OCI-LY7 (cell line): ENCODE data around the gene DLEC1. TPM values are rescaled to one million over a fixed set of nuclear protein-coding genes. Genes with fewer than 3 reads are reported as not detected.

Experiments used
- BruUV-seq: library from RNA; stranded (reverse); fragments of 400-500 nt; replicated peaks from 2 replicates; lab custom pipeline; 2021; lab: Mats Ljungman, UMichigan
- CTCF ChIA-PET: fragments of 300-600 bp; sonication (Branson Sonifier 250); formaldehyde crosslinking; loops from one replicate; lab custom pipeline; 2022; ENCODE audit warnings: antibody characterized with exemption; ENCODE audit not compliant: unreplicated experiment; lab: Charles Lee
- POLR2A ChIA-PET: fragments of 300-600 bp; sonication (Branson Sonifier 250); formaldehyde crosslinking; loops from one replicate; lab custom pipeline; 2022; ENCODE audit warnings: antibody characterized with exemption; lab: Charles Lee
- DNase-seq: peaks from one replicate; pipeline ENCODE4 v3.0.0-alpha.2; 2015; ENCODE audit warnings: low spot score
- H2AFZ ChIP-seq: fragments of 200-600 bp; sonication (generic), shearing (Covaris generic); 2 replicates; pipeline ENCODE4 v1.6.1; 2014; ENCODE audit warnings: mild to moderate bottlenecking, antibody characterized with exemption, low read length, moderate library complexity
- H3K27ac ChIP-seq: fragments of 200-600 bp; sonication (generic); 2 replicates; pipeline ENCODE4 v1.5.1; 2014; ENCODE audit warnings: mixed run types, low read depth, mild to moderate bottlenecking, moderate library complexity, low read length, inconsistent platforms; ENCODE audit not compliant: poor library complexity, severe bottlenecking
- H3K36me3 ChIP-seq: fragments of 200-600 bp; sonication (generic); 2 replicates; pipeline ENCODE4 v1.6.1; 2014; ENCODE audit warnings: mild to moderate bottlenecking, antibody characterized with exemption, low read length, moderate library complexity, mixed read lengths; ENCODE audit not compliant: insufficient read depth
- H3K4me1 ChIP-seq: fragments of 200-600 bp; sonication (generic); 2 replicates; pipeline ENCODE4 v1.5.1; 2014; ENCODE audit warnings: mild to moderate bottlenecking, low read length; ENCODE audit not compliant: insufficient read depth, poor library complexity, severe bottlenecking
- H3K4me2 ChIP-seq: fragments of 200-600 bp; sonication (generic); 2 replicates; pipeline ENCODE4 v1.6.1; 2014; ENCODE audit warnings: mild to moderate bottlenecking, low read length
- H3K4me3 ChIP-seq: fragments of 200-600 bp; sonication (generic); 2 replicates; pipeline ENCODE4 v1.5.1; 2014; ENCODE audit warnings: mild to moderate bottlenecking, low read depth, low read length; ENCODE audit not compliant: poor library complexity, severe bottlenecking
- H3K79me2 ChIP-seq: fragments of 200-600 bp; sonication (generic); 2 replicates; pipeline ENCODE4 v1.6.1; 2016; ENCODE audit warnings: low read depth, mild to moderate bottlenecking, low read length, moderate library complexity, mixed read lengths; ENCODE audit not compliant: insufficient read depth
- H3K9me2 ChIP-seq: fragments of 200-600 bp; sonication (generic); 2 replicates; pipeline ENCODE4 v1.6.1; 2016; ENCODE audit warnings: mild to moderate bottlenecking, low read length, mixed read lengths; ENCODE audit not compliant: insufficient read depth
- H3K9me3 ChIP-seq: fragments of 200-600 bp; sonication (generic); 2 replicates; pipeline ENCODE4 v1.6.1; 2014; ENCODE audit warnings: mild to moderate bottlenecking, mixed run types, low read length, mixed read lengths
- H4K20me1 ChIP-seq: fragments of 200-600 bp; sonication (generic); 2 replicates; pipeline ENCODE4 v1.6.1; 2014; ENCODE audit warnings: mild to moderate bottlenecking, antibody characterized with exemption, low read length, moderate library complexity, mixed read lengths; ENCODE audit not compliant: insufficient read depth
- EZH2phosphoT487 ChIP-seq: fragments of 200-600 bp; sonication (generic); IDR thresholded peaks from 2 replicates; pipeline ENCODE4 v1.6.1; 2018; ENCODE audit warnings: low read depth, borderline replicate concordance, mild to moderate bottlenecking, mixed run types, antibody characterized with exemption, low read length, moderate library complexity, mixed read lengths
- intact Hi-C: fragments of 100-400 bp; cut with micrococcal nuclease; formaldehyde crosslinking; loops from one replicate; pipeline ENCODE4 v1.10.0; 2022; ENCODE audit not compliant: unreplicated experiment
- total RNA-seq, 2 experiments: library from RNA; depleted of rRNA in 1 of 2; stranded (reverse); fragments of >200 nt in 1 of 2; shearing (Covaris generic) in 1 of 2; gene quantifications; 2 replicates each; pipeline ENCODE4 v1.2.3, GENCODE V29; 2014 to 2022
- TF ChIP-seq, protein P1 (sequence below): fragments of 200-600 bp; sonication (generic); conservative IDR thresholded peaks from 2 replicates; pipeline ENCODE4 v1.5.1; 2014; ENCODE audit warnings: mild to moderate bottlenecking, antibody characterized with exemption, low read length, moderate library complexity, mixed read lengths

DLEC1 gene
- total RNA-seq, 2 experiments from 2014 or later: 0.13 TPM; not detected in 1

DNA sequence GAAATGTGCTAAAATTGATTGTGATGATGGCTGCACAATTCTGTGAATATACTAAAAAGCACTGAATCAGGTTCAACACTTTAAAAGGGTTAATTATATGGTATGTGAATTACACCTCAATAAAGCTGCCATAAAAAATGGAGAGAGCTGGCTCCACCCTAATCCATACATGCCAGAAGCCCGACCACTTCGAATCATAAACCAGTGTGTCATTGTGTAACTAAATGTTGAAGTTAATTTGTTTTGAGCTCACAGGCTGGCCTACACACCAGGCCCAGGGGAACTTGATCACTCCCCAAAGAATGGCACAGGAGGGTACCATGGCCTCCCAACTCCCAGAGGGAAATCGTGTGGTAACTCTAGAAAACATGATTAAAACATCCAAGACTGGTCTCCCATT lies 23.5 kb upstream of the DLEC1 start:
- H3K36me3 ChIP-seq: no peaks in the 10 kb centered on the region
- no peaks in the 10 kb centered on the region for H3K9me3 ChIP-seq
- no peak for DNase-seq
- no peak overlapping the region for H3K4me2 ChIP-seq
- no peaks in the 10 kb centered on the region for H3K9me2 ChIP-seq
- no peak overlapping the region for H2AFZ ChIP-seq
- ChIA-PET POLR2A (no interaction called here), CTCF (interaction anchor here (0.6 kb wide), 1 partner anchor 21 kb away, joined by 4 read pairs; no protein-coding TSS in a partner anchor)
- H3K79me2 ChIP-seq: no peaks in the 10 kb centered on the region
- TF ChIP-seq EZH2phosphoT487: no peak
- TF ChIP-seq, protein P1, sequence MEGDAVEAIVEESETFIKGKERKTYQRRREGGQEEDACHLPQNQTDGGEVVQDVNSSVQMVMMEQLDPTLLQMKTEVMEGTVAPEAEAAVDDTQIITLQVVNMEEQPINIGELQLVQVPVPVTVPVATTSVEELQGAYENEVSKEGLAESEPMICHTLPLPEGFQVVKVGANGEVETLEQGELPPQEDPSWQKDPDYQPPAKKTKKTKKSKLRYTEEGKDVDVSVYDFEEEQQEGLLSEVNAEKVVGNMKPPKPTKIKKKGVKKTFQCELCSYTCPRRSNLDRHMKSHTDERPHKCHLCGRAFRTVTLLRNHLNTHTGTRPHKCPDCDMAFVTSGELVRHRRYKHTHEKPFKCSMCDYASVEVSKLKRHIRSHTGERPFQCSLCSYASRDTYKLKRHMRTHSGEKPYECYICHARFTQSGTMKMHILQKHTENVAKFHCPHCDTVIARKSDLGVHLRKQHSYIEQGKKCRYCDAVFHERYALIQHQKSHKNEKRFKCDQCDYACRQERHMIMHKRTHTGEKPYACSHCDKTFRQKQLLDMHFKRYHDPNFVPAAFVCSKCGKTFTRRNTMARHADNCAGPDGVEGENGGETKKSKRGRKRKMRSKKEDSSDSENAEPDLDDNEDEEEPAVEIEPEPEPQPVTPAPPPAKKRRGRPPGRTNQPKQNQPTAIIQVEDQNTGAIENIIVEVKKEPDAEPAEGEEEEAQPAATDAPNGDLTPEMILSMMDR: no peak
- H3K4me1 ChIP-seq: no peaks in the 10 kb centered on the region
- no peak overlapping the region for H3K27ac ChIP-seq
- no peaks in the 10 kb centered on the region for H4K20me1 ChIP-seq
- BruUV-seq: no TSS peak
- H3K4me3 ChIP-seq: no peak overlapping the region
- intact Hi-C loops: no loop called here

DNA sequence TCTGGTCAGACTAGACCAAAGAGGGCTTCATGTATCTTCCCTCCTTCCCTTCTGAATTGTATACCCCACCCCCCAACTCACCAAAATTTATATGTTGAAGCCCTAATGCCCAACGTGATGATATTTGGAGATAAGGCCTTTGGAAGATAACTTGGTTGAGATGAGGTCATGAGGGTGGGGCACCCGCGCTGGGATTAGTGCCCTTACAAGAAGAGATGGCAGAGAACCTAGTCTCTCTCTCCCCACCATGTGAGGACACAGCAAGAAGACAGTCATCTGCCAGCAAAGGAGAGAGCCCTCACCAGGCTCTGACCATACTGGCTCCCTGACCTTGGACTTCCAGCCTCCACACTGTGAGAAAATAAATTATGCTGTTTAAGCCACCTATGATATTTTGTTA lies 23.0 kb upstream of the DLEC1 start:
- Histone ChIP-seq H3K9me2 (no peaks in the 10 kb centered on the region), H3K4me1 (no peaks in the 10 kb centered on the region), H3K4me2 (no peak overlapping the region), H3K4me3 (no peak overlapping the region), H3K36me3 (no peaks in the 10 kb centered on the region), H3K27ac (no peak overlapping the region), H2AFZ (no peak overlapping the region), H3K79me2 (no peaks in the 10 kb centered on the region), H3K9me3 (no peaks in the 10 kb centered on the region), H4K20me1 (no peaks in the 10 kb centered on the region)
- intact Hi-C loops: no loop called here
- TF ChIP-seq EZH2phosphoT487: no peak
- TF ChIP-seq, protein P1: no peak
- DNase-seq: no peak
- ChIA-PET CTCF (interaction anchor here (0.6 kb wide), 1 partner anchor 22 kb away, joined by 4 read pairs; no protein-coding TSS in a partner anchor), POLR2A (no interaction called here)
- no TSS peak for BruUV-seq

DNA sequence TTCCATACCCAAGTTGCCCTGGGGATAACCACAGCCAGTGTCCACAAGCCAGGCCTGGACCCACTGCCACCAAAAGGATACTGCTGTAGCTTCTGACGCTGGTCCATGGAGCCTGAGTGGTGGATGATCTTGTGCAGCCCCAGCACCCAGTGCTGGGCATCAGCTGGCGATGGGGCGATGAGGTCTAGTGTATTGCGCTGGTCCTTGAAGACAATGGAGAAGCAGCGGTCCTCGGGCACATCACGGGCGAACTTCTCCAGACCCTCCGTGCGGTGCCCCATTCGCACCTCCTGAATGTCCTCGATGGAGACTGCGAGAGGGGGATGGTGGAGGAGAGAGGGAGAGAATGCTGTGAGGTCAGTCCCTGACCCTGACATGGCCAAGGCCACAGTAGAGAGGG lies 22.6 kb upstream of the DLEC1 start:
- no peak overlapping the region for H3K27ac ChIP-seq
- TF ChIP-seq EZH2phosphoT487: no peak
- TF ChIP-seq, protein P1: no peak
- H3K9me3 ChIP-seq: no peaks in the 10 kb centered on the region
- no peaks in the 10 kb centered on the region for H4K20me1 ChIP-seq
- H3K4me2 ChIP-seq: no peak overlapping the region
- no peak for DNase-seq
- H3K36me3 ChIP-seq: no peaks in the 10 kb centered on the region
- intact Hi-C loops: no loop called here
- H3K79me2 ChIP-seq: no peaks in the 10 kb centered on the region
- BruUV-seq: no TSS peak
- ChIA-PET CTCF (no interaction called here), POLR2A (no interaction called here)
- H3K9me2 ChIP-seq: no peaks in the 10 kb centered on the region
- no peaks in the 10 kb centered on the region for H3K4me1 ChIP-seq
- no peak overlapping the region for H3K4me3 ChIP-seq
- H2AFZ ChIP-seq: no peak overlapping the region
